ENCODE measurements around the gene HIVEP1.

Gene HIVEP1

GRCh38 chr6:12200015-12200564 is 188.0 kb downstream of the HIVEP1 start:
- no peak for DNase-seq

GRCh38 chr6:12200761-12201160 is 188.6 kb downstream of the HIVEP1 start:
- DNase-seq: no peak

- DNase-seq: peak; percentile 96
Measured at GRCh38 chr6:12203001-12203400, 190.9 kb downstream of the HIVEP1 start.

GRCh38 chr6:12208190-12208589 is 196.1 kb downstream of the HIVEP1 start:
- no peak for DNase-seq

GRCh38 chr6:12208673-12209072 is 196.6 kb downstream of the HIVEP1 start:
- DNase-seq: no peak

Measured in kidney glomerular epithelial cell (primary cell).